Gastrocnemius medialis (tissue), 4 donors: ENCODE measurements around the gene IYD. TPM values are rescaled to one million over a fixed set of nuclear protein-coding genes. Genes with fewer than 3 reads are reported as not detected.
"Not testable (repeated sequence)": the region's sequence is repeated elsewhere in the genome, so short reads cannot be mapped to it uniquely, and the experiment has no call there.

ENCODE experiments used
- ATAC-seq, 2 donors: fragments of 150-250 bp; one replicate each; pipeline ENCODE4 v1.9.1; 2016
- DNase-seq, 2 donors: peaks; one replicate each; pipeline ENCODE4 v3.0.0-alpha.2; 2019
- H3K27ac ChIP-seq, 4 donors: fragments of 200-600 bp; sonication (generic); 1 replicate in 1 of 4; 2 replicates in 3 of 4; pipeline ENCODE4 v1.5.1; 2016 to 2018; ENCODE audit warnings: mild to moderate bottlenecking in 2 of 4, moderate library complexity in 1 of 4
- H3K27me3 ChIP-seq, 3 donors: fragments of 200-600 bp; sonication (generic) in 2 of 3; 1 replicate in 1 of 3; 2 replicates in 2 of 3; pipeline versions ENCODE4 v1.5.1 to v1.6.0; 2016 to 2019; ENCODE audit warnings: mild to moderate bottlenecking in 1 of 3, moderate library complexity in 1 of 3
- H3K36me3 ChIP-seq, 2 donors: fragments of 200-600 bp; sonication (generic) in 1 of 2; one replicate each; pipeline ENCODE4 v1.5.1; 2017 to 2018
- H3K4me1 ChIP-seq, 2 donors: fragments of 200-600 bp; sonication (generic) in 1 of 2; one replicate each; pipeline ENCODE4 v1.5.1; 2016 to 2017; ENCODE audit warnings: mild to moderate bottlenecking in 2 of 2
- H3K4me3 ChIP-seq, 4 donors: fragments of 200-600 bp; sonication (generic) in 3 of 4; 1 replicate in 1 of 4; 2 replicates in 3 of 4; pipeline ENCODE4 v1.5.1; 2016 to 2019; ENCODE audit warnings: mild to moderate bottlenecking in 2 of 4
- H3K9me3 ChIP-seq, 3 donors: fragments of 200-600 bp; sonication (generic) in 2 of 3; 1 replicate in 1 of 3; 2 replicates in 2 of 3; pipeline ENCODE4 v1.5.1; 2016 to 2019
- CTCF ChIP-seq, 5 experiments: fragments of 450-650 bp in 3 of 5; fragments of 200-600 bp in 2 of 5; sonication (generic) in 2 of 5; IDR thresholded peaks in 4 of 5; conservative IDR thresholded peaks in 1 of 5; 1 replicate in 4 of 5; 2 replicates in 1 of 5; pipeline ENCODE4 v1.5.1; 2016 to 2019; ENCODE audit warnings: antibody characterized with exemption in 5 of 5, mild to moderate bottlenecking in 3 of 5, moderate library complexity in 3 of 5
- POLR2A ChIP-seq, 2 donors: fragments of 450-650 bp; IDR thresholded peaks; one replicate each; pipeline ENCODE4 v1.6.1; 2017; ENCODE audit warnings: antibody characterized with exemption in 2 of 2, mild to moderate bottlenecking in 2 of 2, moderate library complexity in 2 of 2
- in situ Hi-C, 4 donors: fragments of 200-750 bp; cut with MboI; loops; one replicate each; pipeline versions ENCODE4 v1.15.0 to v1.8.0; 2017; ENCODE audit warnings: low sequenced_read_pairs in 4 of 4
- intact Hi-C: fragments of 100-400 bp; cut with DNase I; formaldehyde crosslinking; loops from one replicate; pipeline ENCODE4 v1.15.1; 2023; ENCODE audit warnings: low total_unique reads
- total RNA-seq, 4 donors: library from RNA; depleted of rRNA; stranded (reverse); fragments of >200 nt; gene quantifications; one replicate each; pipeline versions ENCODE4 v1.1.0 to v1.2.3, GENCODE V29; 2016

IYD gene
- total RNA-seq, 4 donors from 2014 or later = 0.10 to 0.20 TPM; not detected in 2

- Histone ChIP-seq H3K36me3 (no peaks in the 10 kb centered on the region), H3K4me1 (no peaks in the 10 kb centered on the region), H3K27ac (no peak overlapping the region), H3K9me3 (no peaks in the 10 kb centered on the region), H3K4me3 (no peak overlapping the region), H3K27me3 (no peaks in the 10 kb centered on the region)
- intact Hi-C loops (no loop called here), in situ Hi-C loops (no loop called here)
- DNase-seq (no peak), ATAC-seq (no peak)
- TF ChIP-seq POLR2A (IDR thresholded peaks at IDR 0.05) = no peak
- no peak for TF ChIP-seq CTCF (IDR thresholded peaks at IDR 0.05 in 4 of 5, conservative IDR thresholded peaks at IDR 0.05 in 1 of 5)
Measured at GRCh38 chr6:150443621-150444020, 74.8 kb downstream of the IYD start.

- in situ Hi-C loops (no loop called here), intact Hi-C loops (no loop called here)
- no peak overlapping the region for H3K27ac ChIP-seq
- no peaks in the 10 kb centered on the region for H3K27me3 ChIP-seq
- ATAC-seq (no peak), DNase-seq (no peak)
- H3K36me3 ChIP-seq = no peaks in the 10 kb centered on the region
- no peaks in the 10 kb centered on the region for H3K4me1 ChIP-seq
- no peak overlapping the region for H3K4me3 ChIP-seq
- TF ChIP-seq POLR2A (IDR thresholded peaks at IDR 0.05) = no peak
- TF ChIP-seq CTCF (IDR thresholded peaks at IDR 0.05 in 4 of 5, conservative IDR thresholded peaks at IDR 0.05 in 1 of 5) = no peak
- no peaks in the 10 kb centered on the region for H3K9me3 ChIP-seq
Measured at GRCh38 chr6:150444308-150444707, 75.5 kb downstream of the IYD start.

- intact Hi-C loops = no loop called here
Measured at GRCh38 chr6:150445486-150445885, 76.7 kb downstream of the IYD start.

GRCh38 chr6:150448221-150448620, 79.4 kb downstream of the IYD start:
- Histone ChIP-seq H3K9me3 (no peaks in the 10 kb centered on the region), H3K36me3 (no peaks in the 10 kb centered on the region), H3K4me3 (no peak overlapping the region), H3K4me1 (no peaks in the 10 kb centered on the region), H3K27me3 (no peaks in the 10 kb centered on the region), H3K27ac (no peak overlapping the region)
- ATAC-seq = no peak
- intact Hi-C loops = no loop called here
- TF ChIP-seq CTCF (IDR thresholded peaks at IDR 0.05 in 4 of 5, conservative IDR thresholded peaks at IDR 0.05 in 1 of 5) (no peak), POLR2A (IDR thresholded peaks at IDR 0.05) (no peak)
- DNase-seq = no peak
- in situ Hi-C loops = no loop called here

More at GRCh38 chr6:150445486-150445885, 76.7 kb downstream of the IYD start:
- no peaks in the 10 kb centered on the region for H3K27me3 ChIP-seq
- no peaks in the 10 kb centered on the region for H3K4me1 ChIP-seq
- no peak overlapping the region for H3K27ac ChIP-seq
- DNase-seq = no peak
- no peak for ATAC-seq
- in situ Hi-C loops = no loop called here
- H3K4me3 ChIP-seq = no peak overlapping the region
- no peak for TF ChIP-seq POLR2A (IDR thresholded peaks at IDR 0.05)
- TF ChIP-seq CTCF (IDR thresholded peaks at IDR 0.05 in 4 of 5, conservative IDR thresholded peaks at IDR 0.05 in 1 of 5) = no peak
- no peaks in the 10 kb centered on the region for H3K36me3 ChIP-seq
- no peaks in the 10 kb centered on the region for H3K9me3 ChIP-seq

GRCh38 chr6:150449055-150449454, 80.2 kb downstream of the IYD start:
- intact Hi-C loops, H3K4me1 ChIP-seq, H3K27me3 ChIP-seq, ATAC-seq, H3K27ac ChIP-seq, H3K9me3 ChIP-seq, DNase-seq, in situ Hi-C loops, H3K4me3 ChIP-seq, H3K36me3 ChIP-seq: not testable (repeated sequence)
